ENCODE data around the gene MYADML2.
"Not testable (repeated sequence)": the region's sequence is repeated elsewhere in the genome, so short reads cannot be mapped to it uniquely, and the experiment has no call there.

Gene MYADML2

GRCh38 chr17:81957691-81958432 is 10.8 kb upstream of the MYADML2 start:
- DNase-seq: no peak

DNA sequence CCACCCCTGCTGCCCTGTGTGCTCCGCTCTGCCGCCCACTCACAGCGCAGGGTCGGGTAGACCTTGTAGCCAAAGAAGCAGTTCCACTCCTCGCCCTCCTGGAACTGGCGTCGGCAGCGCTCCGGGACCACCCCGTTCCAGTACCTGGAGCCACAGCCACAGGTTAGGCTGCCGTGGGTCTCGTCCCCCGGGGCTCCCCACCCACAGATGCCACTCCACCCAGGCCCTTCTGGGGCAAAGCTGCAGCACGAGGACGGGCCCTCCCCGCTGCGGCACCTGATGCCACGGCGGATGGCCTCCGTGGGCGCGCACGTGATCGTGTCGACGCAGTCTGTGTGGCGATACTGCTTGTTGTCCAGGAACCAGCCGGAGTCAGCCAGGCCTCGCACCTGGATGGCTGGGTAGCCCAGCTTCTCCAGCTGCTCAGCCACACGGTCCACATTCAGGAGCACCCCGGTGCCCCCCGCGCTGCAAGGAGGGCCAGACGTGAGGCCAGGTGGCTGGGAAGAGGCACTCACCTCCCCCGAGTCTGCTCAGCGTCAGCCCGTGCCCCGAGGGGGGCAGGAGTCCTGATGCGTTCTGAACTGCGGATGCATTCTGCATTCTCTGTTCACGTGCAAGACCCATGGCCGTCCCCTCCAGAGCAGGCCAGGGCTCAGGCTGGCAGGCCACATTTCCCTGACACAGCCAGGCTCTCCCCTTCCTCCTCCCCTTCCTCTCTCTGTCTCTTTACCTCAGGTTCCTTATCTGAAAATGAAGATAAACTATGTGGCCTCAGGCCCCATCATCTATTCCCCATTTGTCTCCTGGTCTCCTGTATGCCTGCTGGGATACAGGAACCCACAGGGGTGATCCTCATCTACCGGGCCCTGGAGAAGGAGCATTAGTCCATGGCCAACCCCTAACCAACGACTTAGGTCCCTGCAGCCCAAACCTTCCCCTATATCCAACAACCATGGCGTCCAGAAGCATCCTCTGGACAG is 9.9 kb upstream of the MYADML2 start:
- no peak for DNase-seq

DNA sequence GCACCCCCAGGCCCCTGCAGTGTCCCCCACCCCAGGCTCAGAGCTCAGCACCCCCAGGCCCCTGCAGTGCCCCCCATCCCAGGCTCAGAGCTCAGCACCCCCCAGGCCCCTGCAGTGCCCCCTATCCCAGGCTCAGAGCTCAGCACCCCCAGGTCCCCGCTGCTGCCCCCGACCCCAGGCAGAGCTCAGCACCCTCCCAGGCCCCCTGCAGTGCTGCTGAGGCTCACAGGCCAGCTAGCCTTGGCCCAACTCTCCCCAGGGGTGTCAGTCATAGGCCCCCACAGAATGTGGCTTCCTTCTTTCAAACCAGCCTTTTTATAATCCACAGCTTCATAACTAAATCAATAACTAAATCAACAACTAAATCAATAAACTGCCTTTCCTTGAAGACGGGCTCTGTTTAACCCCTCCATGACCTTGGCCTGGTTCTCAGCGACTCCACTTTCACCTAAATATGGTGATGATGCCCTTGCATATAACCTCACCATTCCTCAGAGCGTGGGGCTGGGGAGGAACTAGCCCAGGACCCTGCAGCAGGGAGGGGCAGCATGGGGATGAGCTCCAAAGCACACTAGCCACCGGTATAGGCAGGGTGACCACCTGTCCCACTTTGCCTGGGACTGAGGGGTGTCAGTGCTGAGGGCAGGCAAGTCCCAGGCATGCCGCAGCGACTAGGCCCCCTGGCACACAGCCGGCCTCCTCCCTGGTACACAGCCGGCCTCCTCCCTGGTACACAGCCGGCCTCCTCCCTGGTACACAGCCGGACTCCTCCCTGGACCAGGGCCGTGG is 8.9 kb upstream of the MYADML2 start:
- no peak for DNase-seq

DNA sequence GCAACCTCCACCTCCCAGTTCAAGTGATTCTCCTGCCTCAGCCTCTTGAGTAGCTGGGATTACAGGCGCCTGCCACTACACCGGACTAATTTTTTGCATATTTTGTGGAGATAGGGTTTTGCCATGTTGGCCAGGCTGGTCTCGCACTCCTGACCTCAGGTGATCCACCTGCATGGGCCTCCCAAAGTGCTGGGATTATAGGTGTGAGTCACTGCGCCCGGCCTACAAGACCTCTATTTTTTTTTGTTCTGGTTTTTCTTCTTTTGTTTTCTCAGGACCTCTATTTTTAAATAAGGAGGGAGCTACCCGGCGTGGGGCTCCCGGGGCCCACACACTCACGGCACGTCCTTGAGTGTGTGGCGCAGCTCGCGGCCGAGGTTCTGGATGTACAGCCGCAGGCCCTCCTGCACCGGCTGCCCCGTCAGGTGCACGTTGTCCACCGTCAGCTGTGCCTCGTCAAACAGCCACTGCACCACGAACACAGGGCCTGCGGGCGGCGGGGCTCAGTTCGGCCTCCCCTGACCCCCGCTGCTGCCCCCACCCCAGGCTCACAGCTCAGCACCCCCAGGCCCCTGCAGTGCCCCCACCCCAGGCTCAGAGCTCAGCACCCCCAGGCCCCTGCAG is 8.1 kb upstream of the MYADML2 start:
- DNase-seq: no peak

GRCh38 chr17:81954131-81955057 is 7.4 kb upstream of the MYADML2 start:
- no peak for DNase-seq

- not testable (repeated sequence) for DNase-seq
These were observed 6.4 kb upstream of the MYADML2 start for GRCh38 chr17:81953443-81953842.

GRCh38 chr17:81952792-81953228 is 5.8 kb upstream of the MYADML2 start:
- no peak for DNase-seq

GRCh38 chr17:81951785-81952684 is 5.0 kb upstream of the MYADML2 start:
- DNase-seq: no peak

DNA sequence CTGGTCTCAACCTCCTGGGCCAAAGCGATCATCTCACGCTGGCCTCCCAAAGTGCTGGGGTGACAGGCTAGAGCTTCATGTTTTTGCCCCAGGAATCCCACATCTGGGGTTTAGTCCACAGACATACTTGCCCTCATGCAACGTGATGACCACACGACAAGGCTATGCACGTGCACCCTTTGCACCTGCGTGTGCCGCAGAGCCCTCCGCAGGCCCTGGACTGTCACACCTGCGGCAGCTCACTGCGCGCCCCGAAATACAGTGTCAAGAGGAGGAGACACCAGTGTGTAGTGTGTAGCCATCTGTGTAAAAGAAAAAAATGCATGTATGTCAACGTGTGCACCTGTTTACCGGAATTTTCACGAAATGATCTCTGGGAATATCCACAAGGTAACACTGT is 3.5 kb upstream of the MYADML2 start:
- DNase-seq: no peak

GRCh38 chr17:81948635-81949378 is 1.8 kb upstream of the MYADML2 start:
- DNase-seq: no peak

- DNase-seq: no peak
These were observed 2.2 kb downstream of the MYADML2 start for GRCh38 chr17:81944858-81945257.

- DNase-seq: no peak
These were observed 4.9 kb downstream of the MYADML2 start for GRCh38 chr17:81942167-81942553.

DNA sequence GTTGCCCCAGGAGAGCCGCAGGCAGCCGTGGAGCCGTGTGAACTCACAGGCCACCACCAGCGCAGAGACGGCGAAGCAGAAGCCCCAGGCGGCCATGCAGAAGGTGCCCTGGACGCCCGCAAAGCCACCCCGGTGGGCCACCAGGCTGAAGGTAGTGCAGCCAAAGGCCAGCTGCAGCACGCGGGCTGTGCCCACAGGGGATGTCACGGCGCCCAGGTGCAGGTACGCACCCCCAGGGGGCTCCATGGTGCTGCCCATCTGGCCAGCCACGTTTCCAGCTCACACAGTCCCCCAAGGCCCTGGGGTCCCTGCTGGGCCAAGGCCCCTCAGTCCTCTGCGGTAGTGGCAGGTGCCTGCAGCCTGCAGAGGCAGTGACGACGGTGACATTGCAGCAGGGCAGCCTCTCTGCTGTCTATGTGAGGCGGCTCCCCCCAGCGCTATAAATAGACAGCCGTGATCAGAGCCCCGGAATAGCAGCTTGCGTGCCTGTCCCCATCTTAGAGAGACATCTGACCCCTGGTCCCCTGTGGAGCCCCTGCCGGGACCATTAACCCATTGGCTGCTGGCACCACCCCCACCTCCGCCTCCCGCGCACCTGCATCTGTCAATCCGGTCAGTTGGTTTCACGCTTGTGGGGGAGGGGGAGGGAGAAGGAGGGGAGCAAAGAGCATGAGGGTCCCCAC is 5.4 kb downstream of the MYADML2 start:
- no peak for DNase-seq

DNA sequence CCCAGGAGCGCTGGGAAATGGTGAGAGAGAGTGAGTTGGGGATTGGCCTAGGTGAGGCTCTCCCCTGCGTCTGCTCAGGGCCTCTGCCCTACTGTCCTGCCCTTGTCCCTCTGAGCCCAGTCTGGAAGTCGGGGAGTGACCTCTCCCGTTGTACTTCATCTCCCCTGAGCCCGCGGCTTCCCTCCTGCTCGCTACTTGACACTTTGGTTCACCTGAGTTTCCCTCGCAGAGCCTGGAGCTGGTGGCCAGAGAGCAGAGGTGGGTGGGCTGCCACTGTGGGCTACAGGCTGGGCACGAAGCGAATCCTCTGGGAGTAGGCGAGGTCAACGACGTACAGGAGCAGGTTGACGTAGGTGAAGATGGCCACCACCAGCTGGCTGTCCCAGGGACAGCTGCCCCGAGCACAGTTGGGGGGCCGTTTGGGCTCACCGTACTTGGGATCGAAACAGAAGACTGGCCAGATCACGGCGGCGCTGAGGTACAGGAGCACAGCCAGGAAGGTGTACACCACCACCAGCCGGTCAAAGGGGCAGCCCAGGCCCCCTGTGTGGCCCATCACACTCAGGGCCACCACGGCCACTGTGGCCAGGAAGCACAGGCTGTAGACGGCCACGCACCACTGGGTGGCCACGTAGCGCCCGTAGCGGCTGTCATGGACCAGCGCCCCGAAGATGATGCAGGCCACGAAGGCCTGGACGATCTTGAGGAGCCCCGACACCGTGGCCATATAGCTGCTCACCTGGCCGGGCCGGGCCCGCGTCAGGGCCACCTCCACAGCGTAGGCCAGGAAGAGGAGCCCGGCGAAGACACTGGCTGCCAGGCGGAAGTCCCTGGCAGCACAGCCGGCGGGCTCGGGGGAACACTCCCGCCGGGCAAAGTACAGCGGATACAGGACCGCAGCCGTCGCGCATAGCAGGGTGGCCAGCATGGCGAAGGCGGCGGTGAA is 6.2 kb downstream of the MYADML2 start:
- DNase-seq: no peak

DNA sequence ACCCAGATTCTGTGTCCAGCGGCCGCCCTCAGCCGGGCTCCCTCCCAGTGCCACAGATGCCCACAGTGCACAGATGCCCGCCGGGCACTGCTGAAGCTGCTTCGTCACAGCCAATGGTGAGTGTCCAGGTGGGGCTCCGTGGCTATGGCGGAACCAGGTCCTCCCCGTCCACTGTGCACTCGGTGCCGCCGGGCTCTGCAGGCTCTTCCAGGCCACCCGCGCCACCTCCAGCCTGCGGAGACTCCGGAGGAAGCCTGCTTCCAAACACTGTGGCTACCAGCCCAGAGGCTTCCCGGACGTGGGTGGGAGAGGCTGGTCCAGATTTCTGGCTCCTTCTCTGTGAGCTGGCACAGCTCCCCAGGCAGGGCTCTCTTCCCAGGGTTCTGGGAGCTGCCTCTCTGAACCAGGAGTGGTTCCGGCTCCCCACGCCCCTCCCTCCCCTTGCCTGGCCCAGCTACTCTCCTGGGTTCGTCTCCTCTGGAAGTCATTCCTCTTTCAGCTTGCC is 7.1 kb downstream of the MYADML2 start:
- no peak for DNase-seq

GRCh38 chr17:81939218-81939617 is 7.8 kb downstream of the MYADML2 start:
- no peak for DNase-seq

DNA sequence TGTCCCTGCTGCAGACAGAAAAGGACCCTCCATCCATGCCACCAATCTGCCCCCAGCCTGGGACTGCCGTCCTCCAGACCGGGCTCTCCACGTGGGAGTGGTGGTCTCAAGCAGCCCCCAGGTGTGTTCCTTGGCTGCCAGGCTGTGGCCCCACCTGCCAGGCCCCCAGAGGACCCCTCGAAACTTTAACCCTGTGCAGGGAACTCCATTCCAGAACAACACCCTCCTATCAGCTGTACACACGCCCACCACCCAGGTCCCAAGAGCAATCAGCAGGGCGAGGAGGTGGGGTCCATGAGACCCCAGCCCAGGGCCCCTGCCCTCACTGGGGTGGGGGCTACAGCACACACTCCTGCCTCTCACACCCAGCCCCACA is 11.3 kb downstream of the MYADML2 start:
- no peak for DNase-seq

All from fibroblast of skin of right quadriceps (primary cell).